Measurements from ENCODE around the gene EMC7.
"Not testable (repeated sequence)": the region's sequence is repeated elsewhere in the genome, so short reads cannot be mapped to it uniquely, and the experiment has no call there.

Gene EMC7

GRCh38 chr15:34085746-34086145, 15.9 kb downstream of the EMC7 start:
- no peak for DNase-seq (ENCODE audit: low read depth in 3 of 3)

GRCh38 chr15:34084086-34084485, 17.6 kb downstream of the EMC7 start:
- DNase-seq (ENCODE audit: low read depth in 3 of 3): no peak

GRCh38 chr15:34079904-34080303, 21.8 kb downstream of the EMC7 start:
- no peak for DNase-seq (ENCODE audit: low read depth in 3 of 3)

- DNase-seq (ENCODE audit: low read depth in 3 of 3): no peak
These were observed 22.8 kb downstream of the EMC7 start for GRCh38 chr15:34078900-34079299.

- DNase-seq (ENCODE audit: low read depth in 3 of 3): no peak
These were observed 24.9 kb downstream of the EMC7 start for GRCh38 chr15:34076785-34077184.

- DNase-seq (ENCODE audit: low read depth in 3 of 3): no peak
These were observed 31.7 kb downstream of the EMC7 start for GRCh38 chr15:34070003-34070402.

- DNase-seq (ENCODE audit: low read depth in 3 of 3): no peak
These were observed 35.7 kb downstream of the EMC7 start for GRCh38 chr15:34065941-34066340.

GRCh38 chr15:34065261-34065660, 36.4 kb downstream of the EMC7 start:
- DNase-seq (ENCODE audit: low read depth in 3 of 3): no peak

GRCh38 chr15:34064438-34064837, 37.2 kb downstream of the EMC7 start:
- DNase-seq (ENCODE audit: low read depth in 3 of 3): no peak

GRCh38 chr15:34059946-34060345, 41.7 kb downstream of the EMC7 start:
- no peak for DNase-seq (ENCODE audit: low read depth in 3 of 3)

- no peak for DNase-seq (ENCODE audit: low read depth in 3 of 3)
These were observed 42.2 kb downstream of the EMC7 start for GRCh38 chr15:34059476-34059875.

- no peak for DNase-seq (ENCODE audit: low read depth in 3 of 3)
These were observed 44.8 kb downstream of the EMC7 start for GRCh38 chr15:34056911-34057310.

GRCh38 chr15:34055868-34056595, 45.6 kb downstream of the EMC7 start:
- no peak for DNase-seq (ENCODE audit: low read depth in 3 of 3)

GRCh38 chr15:34054081-34054707, 47.5 kb downstream of the EMC7 start:
- DNase-seq (ENCODE audit: low read depth in 3 of 3): no peak

GRCh38 chr15:34050385-34050784, 51.3 kb downstream of the EMC7 start:
- not testable (repeated sequence) for DNase-seq (ENCODE audit: low read depth in 3 of 3)

GRCh38 chr15:34049112-34049511, 52.5 kb downstream of the EMC7 start:
- DNase-seq (ENCODE audit: low read depth in 3 of 3): no peak

- DNase-seq (ENCODE audit: low read depth in 3 of 3): no peak
These were observed 53.5 kb downstream of the EMC7 start for GRCh38 chr15:34047893-34048775.

GRCh38 chr15:34046471-34047145, 55.1 kb downstream of the EMC7 start:
- DNase-seq (ENCODE audit: low read depth in 3 of 3): no peak

- no peak for DNase-seq (ENCODE audit: low read depth in 3 of 3)
These were observed 57.8 kb downstream of the EMC7 start for GRCh38 chr15:34043813-34044212.

GRCh38 chr15:34043391-34043790, 58.3 kb downstream of the EMC7 start:
- DNase-seq (ENCODE audit: low read depth in 3 of 3): no peak

- no peak for DNase-seq (ENCODE audit: low read depth in 3 of 3)
These were observed 61.9 kb downstream of the EMC7 start for GRCh38 chr15:34039790-34040113.
